Pulmonary artery endothelial cell (primary cell): ENCODE data around the gene RGN. TPM values are rescaled to one million over a fixed set of nuclear protein-coding genes. Genes with fewer than 3 reads are reported as not detected.
"Not testable (repeated sequence)": the region's sequence is repeated elsewhere in the genome, so short reads cannot be mapped to it uniquely, and the experiment has no call there.

Source experiments
- DNase-seq: peaks from one replicate; pipeline ENCODE4 v3.0.0-alpha.2; 2011; ENCODE audit warnings: low read depth, low spot score
- total RNA-seq: library from RNA; depleted of rRNA; stranded (reverse); fragments of >200 nt; gene quantifications from 2 replicates; pipeline ENCODE4 v1.2.3, GENCODE V29; 2014

RGN gene
- total RNA-seq, 1 donor from 2014 or later, result 1.3 TPM

- DNase-seq, result not testable (repeated sequence)
Observed at GRCh38 chrX:47116551-47117110, 38.4 kb downstream of the RGN start.

GRCh38 chrX:47124466-47124865, 46.2 kb downstream of the RGN start:
- not testable (repeated sequence) for DNase-seq

GRCh38 chrX:47129157-47129898, 51.1 kb downstream of the RGN start:
- peak; percentile 86 for DNase-seq

GRCh38 chrX:47129899-47130358, 51.7 kb downstream of the RGN start:
- no peak for DNase-seq

- DNase-seq, result no peak
Observed at GRCh38 chrX:47133493-47133892, 55.2 kb downstream of the RGN start.

GRCh38 chrX:47135650-47136049, 57.4 kb downstream of the RGN start:
- not testable (repeated sequence) for DNase-seq

GRCh38 chrX:47138171-47138570, 59.9 kb downstream of the RGN start:
- DNase-seq, result no peak

Other genes with a start within 250 kb of the RGN start
- 28.8 and 40.6 TPM in 2 replicates for gene RP2, start 241.4 kb upstream of the RGN start, total RNA-seq
- gene JADE3, start 166.0 kb upstream of the RGN start, total RNA-seq, result 13.4 and 15.9 TPM in 2 replicates
- 46.0 and 58.4 TPM in 2 replicates for gene NDUFB11, start 66.3 kb downstream of the RGN start, total RNA-seq
- gene RBM10, start 66.8 kb downstream of the RGN start, total RNA-seq, result 57.5 and 80.9 TPM in 2 replicates
- 134 and 168 TPM in 2 replicates for gene UBA1, start 115.4 kb downstream of the RGN start, total RNA-seq
- gene CDK16, start 140.2 kb downstream of the RGN start, total RNA-seq, result 61.3 and 75.9 TPM in 2 replicates
- gene USP11, start 154.6 kb downstream of the RGN start, total RNA-seq, result 21.2 and 35.9 TPM in 2 replicates